Cerebellar cortex (tissue), 1 donor: ENCODE measurements around the gene RTKN.
A peak's percentile ranks its signal among the peaks of the same experiment; 100 is the strongest.
"Not testable (repeated sequence)": the region's sequence is repeated elsewhere in the genome, so short reads cannot be mapped to it uniquely, and the experiment has no call there.

Experiments used
- DNase-seq: peaks from one replicate; pipeline ENCODE4 v3.0.0-alpha.2; 2015; ENCODE audit warnings: low spot score

The RTKN gene

GRCh38 chr2:74441690-74442482 lies at the start of gene RTKN:
RTKN (minus strand) TSS chr2:74441937; CDS start chr2:74441816, 121 bp downstream.
- peak; percentile 47 for DNase-seq

GRCh38 chr2:74489906-74490305 lies 48.2 kb upstream of the RTKN start:
- no peak for DNase-seq

GRCh38 chr2:74488643-74489481 lies 47.1 kb upstream of the RTKN start:
- no peak for DNase-seq

GRCh38 chr2:74486141-74486540 lies 44.4 kb upstream of the RTKN start:
- no peak for DNase-seq

- DNase-seq, result not testable (repeated sequence)
Measured at GRCh38 chr2:74483675-74484164, 42.0 kb upstream of the RTKN start.

- peak; percentile 98 for DNase-seq
Measured at GRCh38 chr2:74482801-74483674, 41.3 kb upstream of the RTKN start, which contains the start of the genes CCDC142 and TTC31. CCDC142 (minus strand) TSS chr2:74482998; CDS start chr2:74482837, 161 bp downstream. TTC31 (plus strand) TSS chr2:74483081; CDS start chr2:74483096, 15 bp downstream.

GRCh38 chr2:74481961-74482800 lies 40.4 kb upstream of the RTKN start:
- no peak for DNase-seq

- no peak for DNase-seq
Measured at GRCh38 chr2:74481431-74481830, 39.7 kb upstream of the RTKN start.

GRCh38 chr2:74474899-74475298 lies 33.2 kb upstream of the RTKN start:
- DNase-seq, result peak; percentile 39

- no peak for DNase-seq
Measured at GRCh38 chr2:74474481-74474880, 32.7 kb upstream of the RTKN start.

GRCh38 chr2:74472945-74473258 lies 31.2 kb upstream of the RTKN start:
- no peak for DNase-seq

GRCh38 chr2:74472086-74472944 lies 30.6 kb upstream of the RTKN start, which contains the start of gene MRPL53:
MRPL53 (minus strand) TSS chr2:74472680; CDS start chr2:74472660, 20 bp downstream.
- peak; percentile 96 for DNase-seq

GRCh38 chr2:74471332-74472065 lies 29.8 kb upstream of the RTKN start:
- DNase-seq, result no peak

- not testable (repeated sequence) for DNase-seq
Measured at GRCh38 chr2:74470742-74471141, 29.0 kb upstream of the RTKN start.

GRCh38 chr2:74464406-74464805 lies 22.7 kb upstream of the RTKN start:
- no peak for DNase-seq

GRCh38 chr2:74462786-74463105 lies 21.0 kb upstream of the RTKN start:
- DNase-seq, result no peak

- no peak for DNase-seq
Measured at GRCh38 chr2:74462054-74462785, 20.5 kb upstream of the RTKN start.
